ENCODE measurements around the gene ST3GAL4. TPM values are rescaled to one million over a fixed set of nuclear protein-coding genes. Genes with fewer than 3 reads are reported as not detected.
A peak's percentile ranks its signal among the peaks of the same experiment; 100 is the strongest.

ST3GAL4 gene
- total RNA-seq, 1 donor from 2014 or later = 39.2 TPM

DNA sequence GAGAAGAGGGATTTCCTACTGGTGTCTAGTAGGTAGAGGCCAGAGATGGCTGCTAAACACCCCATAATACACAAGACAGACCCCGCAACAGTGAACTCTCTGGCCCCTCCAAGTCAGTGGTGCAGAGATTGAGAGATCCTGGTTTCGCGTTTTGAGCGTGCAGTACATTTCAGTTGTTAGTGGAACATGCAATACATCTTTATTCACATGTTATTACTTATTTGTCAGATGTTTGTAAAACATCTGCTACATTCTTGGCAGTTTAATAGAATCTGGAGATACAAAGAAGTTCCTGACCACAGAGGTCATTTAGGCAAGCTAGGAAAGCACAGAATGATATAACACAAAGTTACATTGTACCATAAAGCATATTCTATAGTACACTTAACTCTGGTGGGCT is 41.5 kb downstream of the ST3GAL4 start:
- DNase-seq (no peak), ATAC-seq (no peak)
- Histone ChIP-seq H3K27ac (no peak overlapping the region), H3K9me3 (no peaks in the 10 kb centered on the region), H3K27me3 (no peaks in the 10 kb centered on the region), H3K4me1 (peaks cover 9% of the 10 kb centered on the region), H3K4me3 (no peak overlapping the region), H3K36me3 (no peaks in the 10 kb centered on the region)
- intact Hi-C loops (cut with DNase I) = no loop called here
- TF ChIP-seq, protein P1, sequence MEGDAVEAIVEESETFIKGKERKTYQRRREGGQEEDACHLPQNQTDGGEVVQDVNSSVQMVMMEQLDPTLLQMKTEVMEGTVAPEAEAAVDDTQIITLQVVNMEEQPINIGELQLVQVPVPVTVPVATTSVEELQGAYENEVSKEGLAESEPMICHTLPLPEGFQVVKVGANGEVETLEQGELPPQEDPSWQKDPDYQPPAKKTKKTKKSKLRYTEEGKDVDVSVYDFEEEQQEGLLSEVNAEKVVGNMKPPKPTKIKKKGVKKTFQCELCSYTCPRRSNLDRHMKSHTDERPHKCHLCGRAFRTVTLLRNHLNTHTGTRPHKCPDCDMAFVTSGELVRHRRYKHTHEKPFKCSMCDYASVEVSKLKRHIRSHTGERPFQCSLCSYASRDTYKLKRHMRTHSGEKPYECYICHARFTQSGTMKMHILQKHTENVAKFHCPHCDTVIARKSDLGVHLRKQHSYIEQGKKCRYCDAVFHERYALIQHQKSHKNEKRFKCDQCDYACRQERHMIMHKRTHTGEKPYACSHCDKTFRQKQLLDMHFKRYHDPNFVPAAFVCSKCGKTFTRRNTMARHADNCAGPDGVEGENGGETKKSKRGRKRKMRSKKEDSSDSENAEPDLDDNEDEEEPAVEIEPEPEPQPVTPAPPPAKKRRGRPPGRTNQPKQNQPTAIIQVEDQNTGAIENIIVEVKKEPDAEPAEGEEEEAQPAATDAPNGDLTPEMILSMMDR (IDR thresholded peaks at IDR 0.05) = no peak

DNA sequence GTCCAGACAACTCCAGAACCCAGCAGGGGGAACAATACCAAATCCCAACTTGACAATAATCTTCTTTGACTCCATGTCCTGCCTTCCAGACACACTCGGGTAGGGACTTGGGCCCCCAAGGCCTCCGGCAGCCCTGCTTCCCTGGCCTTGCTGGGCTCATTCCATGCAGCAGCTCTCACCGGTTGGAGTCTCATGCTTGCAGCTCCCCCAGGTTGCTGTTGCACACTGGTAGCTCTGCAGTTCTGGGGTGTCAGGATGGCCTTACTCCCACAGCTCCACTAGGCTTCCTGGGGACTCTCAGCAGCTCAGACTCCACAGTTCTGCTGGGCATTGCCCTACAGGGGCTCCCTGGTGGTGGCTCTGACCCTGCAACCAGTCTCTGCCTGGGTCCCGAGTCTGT is 42.8 kb downstream of the ST3GAL4 start:
- intact Hi-C loops (cut with DNase I) = no loop called here
- no peaks in the 10 kb centered on the region for H3K27me3 ChIP-seq

DNA sequence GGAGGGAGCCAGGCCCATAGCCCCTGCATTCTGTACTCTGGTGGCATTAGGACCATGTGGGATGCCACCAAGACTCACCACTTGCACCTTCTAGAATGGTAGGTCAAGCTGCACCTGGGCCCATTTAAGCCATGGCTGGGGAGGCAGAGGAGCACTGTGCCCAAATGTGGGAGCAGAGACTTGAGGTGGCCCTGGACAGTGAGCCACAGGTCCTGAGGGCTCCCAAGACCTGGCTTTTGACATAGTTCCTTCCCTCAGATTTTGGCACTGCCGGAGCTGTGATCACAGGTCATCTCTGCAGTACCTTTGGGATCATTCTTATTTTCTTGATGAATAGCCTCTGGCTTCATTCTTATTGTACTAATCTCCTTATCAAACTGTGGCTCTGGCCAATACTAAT is 43.2 kb downstream of the ST3GAL4 start:
- Histone ChIP-seq H3K27me3 (no peaks in the 10 kb centered on the region), H3K9me3 (no peaks in the 10 kb centered on the region), H3K4me3 (no peak overlapping the region), H3K27ac (no peak overlapping the region), H3K36me3 (no peaks in the 10 kb centered on the region), H3K4me1 (no peaks in the 10 kb centered on the region)
- peak; percentile 33 for DNase-seq
- TF ChIP-seq, protein P1 (IDR thresholded peaks at IDR 0.05) = no peak
- intact Hi-C loops (cut with DNase I) = no loop called here
- no peak for ATAC-seq

More for the DNA sequence above, 42.8 kb downstream of the ST3GAL4 start:
- no peaks in the 10 kb centered on the region for H3K36me3 ChIP-seq
- H3K27ac ChIP-seq = no peak overlapping the region
- DNase-seq = peak; percentile 40
- H3K4me3 ChIP-seq = no peak overlapping the region
- H3K4me1 ChIP-seq = no peaks in the 10 kb centered on the region
- H3K9me3 ChIP-seq = no peaks in the 10 kb centered on the region
- ATAC-seq = no peak
- TF ChIP-seq, protein P1 (IDR thresholded peaks at IDR 0.05) = no peak

DNA sequence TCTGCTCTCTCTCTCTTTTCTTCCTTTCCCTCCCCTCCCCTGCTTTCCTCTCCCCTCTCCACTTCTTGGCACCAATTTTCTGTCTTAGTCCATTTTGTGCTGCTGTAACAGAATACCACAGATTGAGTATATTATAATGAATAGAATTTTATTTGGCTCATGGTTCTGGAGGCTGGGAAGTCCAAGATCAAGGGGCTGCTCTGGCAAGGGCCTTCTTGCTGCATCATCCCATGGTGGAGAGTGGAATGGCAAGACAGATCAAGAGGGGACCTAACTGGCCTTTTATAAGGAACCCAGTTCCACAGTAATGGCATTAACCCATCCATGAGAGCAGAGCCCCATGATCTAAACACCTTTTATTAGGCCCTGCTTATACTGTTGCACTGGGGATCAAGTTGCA is 44.5 kb downstream of the ST3GAL4 start:
- Histone ChIP-seq H3K27ac (no peak overlapping the region), H3K36me3 (no peaks in the 10 kb centered on the region), H3K4me1 (no peaks in the 10 kb centered on the region), H3K27me3 (no peaks in the 10 kb centered on the region), H3K4me3 (no peak overlapping the region), H3K9me3 (no peaks in the 10 kb centered on the region)
- intact Hi-C loops (cut with DNase I) = no loop called here
- no peak for ATAC-seq
- TF ChIP-seq, protein P1 (IDR thresholded peaks at IDR 0.05) = no peak
- DNase-seq = no peak

GRCh38 chr11:126400479-126400878 is 45.0 kb downstream of the ST3GAL4 start:
- no peaks in the 10 kb centered on the region for H3K4me1 ChIP-seq
- H3K9me3 ChIP-seq = no peaks in the 10 kb centered on the region
- DNase-seq (no peak), ATAC-seq (no peak)
- intact Hi-C loops (cut with DNase I) = no loop called here
- no peak overlapping the region for H3K4me3 ChIP-seq
- H3K27ac ChIP-seq = no peak overlapping the region
- H3K36me3 ChIP-seq = no peaks in the 10 kb centered on the region
- TF ChIP-seq, protein P1 (IDR thresholded peaks at IDR 0.05) = no peak
- H3K27me3 ChIP-seq = no peaks in the 10 kb centered on the region

GRCh38 chr11:126403022-126403581 is 47.6 kb downstream of the ST3GAL4 start:
- peak; percentile 47 for DNase-seq
- Histone ChIP-seq H3K36me3 (peaks cover 12% of the 10 kb centered on the region), H3K9me3 (no peaks in the 10 kb centered on the region), H3K4me3 (no peak overlapping the region), H3K27ac (no peak overlapping the region), H3K4me1 (no peaks in the 10 kb centered on the region), H3K27me3 (no peaks in the 10 kb centered on the region)
- no peak for ATAC-seq
- TF ChIP-seq, protein P1 (IDR thresholded peaks at IDR 0.05) = no peak
- intact Hi-C loops (cut with DNase I) = no loop called here

Data from upper lobe of right lung (tissue), 1 donor.